ENCODE data around the gene KRT27. TPM values are rescaled to one million over a fixed set of nuclear protein-coding genes. Genes with fewer than 3 reads are reported as not detected.

KRT27 gene
- total RNA-seq, 1 donor from 2014 or later, result not detected

- H3K36me3 Mint-ChIP-seq (ENCODE audit: low read depth), result no peaks in the 10 kb centered on the region
- H3K4me1 Mint-ChIP-seq, result no peaks in the 10 kb centered on the region
- no peak overlapping the region for H3K27ac Mint-ChIP-seq (ENCODE audit: unreplicated experiment)
- TF ChIP-seq, protein P1, sequence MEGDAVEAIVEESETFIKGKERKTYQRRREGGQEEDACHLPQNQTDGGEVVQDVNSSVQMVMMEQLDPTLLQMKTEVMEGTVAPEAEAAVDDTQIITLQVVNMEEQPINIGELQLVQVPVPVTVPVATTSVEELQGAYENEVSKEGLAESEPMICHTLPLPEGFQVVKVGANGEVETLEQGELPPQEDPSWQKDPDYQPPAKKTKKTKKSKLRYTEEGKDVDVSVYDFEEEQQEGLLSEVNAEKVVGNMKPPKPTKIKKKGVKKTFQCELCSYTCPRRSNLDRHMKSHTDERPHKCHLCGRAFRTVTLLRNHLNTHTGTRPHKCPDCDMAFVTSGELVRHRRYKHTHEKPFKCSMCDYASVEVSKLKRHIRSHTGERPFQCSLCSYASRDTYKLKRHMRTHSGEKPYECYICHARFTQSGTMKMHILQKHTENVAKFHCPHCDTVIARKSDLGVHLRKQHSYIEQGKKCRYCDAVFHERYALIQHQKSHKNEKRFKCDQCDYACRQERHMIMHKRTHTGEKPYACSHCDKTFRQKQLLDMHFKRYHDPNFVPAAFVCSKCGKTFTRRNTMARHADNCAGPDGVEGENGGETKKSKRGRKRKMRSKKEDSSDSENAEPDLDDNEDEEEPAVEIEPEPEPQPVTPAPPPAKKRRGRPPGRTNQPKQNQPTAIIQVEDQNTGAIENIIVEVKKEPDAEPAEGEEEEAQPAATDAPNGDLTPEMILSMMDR (conservative IDR thresholded peaks at IDR 0.05), result no peak
- H3K4me3 Mint-ChIP-seq, result no peak overlapping the region
- peaks cover 73% of the 10 kb centered on the region for H3K27me3 Mint-ChIP-seq (ENCODE audit: low read depth)
- DNase-seq (ENCODE audit: low read depth, low spot score), result no peak
- H3K9me3 Mint-ChIP-seq, result no peaks in the 10 kb centered on the region
Observed at GRCh38 chr17:40734018-40734417, 48.3 kb downstream of the KRT27 start.

- Mint-ChIP-seq H3K4me3 (no peak overlapping the region), H3K36me3 (ENCODE audit: low read depth) (no peaks in the 10 kb centered on the region), H3K4me1 (no peaks in the 10 kb centered on the region), H3K9me3 (no peaks in the 10 kb centered on the region), H3K27ac (ENCODE audit: unreplicated experiment) (no peak overlapping the region), H3K27me3 (ENCODE audit: low read depth) (peaks cover 70% of the 10 kb centered on the region)
- TF ChIP-seq, protein P1 (conservative IDR thresholded peaks at IDR 0.05), result no peak
- DNase-seq (ENCODE audit: low read depth, low spot score), result no peak
Observed at GRCh38 chr17:40730970-40731369, 51.4 kb downstream of the KRT27 start.

GRCh38 chr17:40727447-40728231, 54.7 kb downstream of the KRT27 start:
- H3K4me1 Mint-ChIP-seq, result no peaks in the 10 kb centered on the region
- TF ChIP-seq, protein P1 (conservative IDR thresholded peaks at IDR 0.05), result no peak
- peaks cover 60% of the 10 kb centered on the region for H3K27me3 Mint-ChIP-seq (ENCODE audit: low read depth)
- H3K9me3 Mint-ChIP-seq, result no peaks in the 10 kb centered on the region
- H3K27ac Mint-ChIP-seq (ENCODE audit: unreplicated experiment), result no peak overlapping the region
- DNase-seq (ENCODE audit: low read depth, low spot score), result no peak
- H3K4me3 Mint-ChIP-seq, result no peak overlapping the region
- H3K36me3 Mint-ChIP-seq (ENCODE audit: low read depth), result no peaks in the 10 kb centered on the region

DNA sequence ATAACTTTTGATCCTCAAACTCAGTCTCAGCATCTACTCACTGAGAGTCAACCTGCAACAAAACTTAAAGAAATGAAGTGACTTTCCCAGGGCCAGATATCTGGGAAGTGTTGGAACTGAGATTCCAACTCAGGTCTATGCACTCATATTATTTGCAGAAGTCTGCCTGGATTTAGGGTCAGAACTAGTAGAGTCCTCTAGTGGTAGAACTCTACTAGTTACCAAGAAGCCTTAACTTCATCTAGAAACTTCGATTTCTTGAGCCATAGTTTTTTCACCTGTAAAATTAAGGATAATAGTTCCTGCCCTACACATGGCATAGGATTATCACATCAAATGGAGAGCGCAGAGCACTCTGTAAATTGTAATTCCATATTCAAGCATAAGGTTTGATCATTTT, 55.4 kb downstream of the KRT27 start:
- Mint-ChIP-seq H3K27me3 (ENCODE audit: low read depth) (peaks cover 53% of the 10 kb centered on the region), H3K36me3 (ENCODE audit: low read depth) (no peaks in the 10 kb centered on the region), H3K27ac (ENCODE audit: unreplicated experiment) (no peak overlapping the region), H3K4me1 (no peaks in the 10 kb centered on the region), H3K9me3 (no peaks in the 10 kb centered on the region), H3K4me3 (no peak overlapping the region)
- no peak for DNase-seq (ENCODE audit: low read depth, low spot score)
- TF ChIP-seq, protein P1 (conservative IDR thresholded peaks at IDR 0.05), result peak; percentile 45

Other genes with a start within 250 kb of the KRT27 start
- gene CCR7, start 217.1 kb downstream of the KRT27 start, total RNA-seq, result 0.32 and 0.33 TPM in 2 replicates
- gene SMARCE1, start 134.7 kb downstream of the KRT27 start, total RNA-seq, result 205 and 240 TPM in 2 replicates
- 0.23 TPM in 1 of 2 replicates, not detected in the other for gene KRT222, start 117.4 kb downstream of the KRT27 start, total RNA-seq
- not detected in 2 replicates for gene KRT24, start 78.8 kb downstream of the KRT27 start, total RNA-seq
- gene KRT25, start 27.2 kb downstream of the KRT27 start, total RNA-seq, result not detected in 2 replicates
- not detected in 2 replicates for gene KRT26, start 10.3 kb downstream of the KRT27 start, total RNA-seq
- not detected in 2 replicates for gene KRT28, start 17.4 kb upstream of the KRT27 start, total RNA-seq
- gene KRT10, start 40.1 kb upstream of the KRT27 start, total RNA-seq, result 33.2 and 39.1 TPM in 2 replicates
- not detected in 2 replicates for gene KRT12, start 84.7 kb upstream of the KRT27 start, total RNA-seq
- not detected in 2 replicates for gene KRT20, start 102.7 kb upstream of the KRT27 start, total RNA-seq
- gene KRT23, start 155.1 kb upstream of the KRT27 start, total RNA-seq, result not detected in 2 replicates
- gene KRT39, start 184.4 kb upstream of the KRT27 start, total RNA-seq, result not detected in 2 replicates
- not detected in 2 replicates for gene KRT40, start 201.8 kb upstream of the KRT27 start, total RNA-seq
- not detected in 2 replicates for gene KRTAP3-3, start 211.6 kb upstream of the KRT27 start, total RNA-seq
- gene KRTAP3-2, start 217.4 kb upstream of the KRT27 start, total RNA-seq, result not detected in 2 replicates
- not detected in 2 replicates for gene KRTAP3-1, start 226.6 kb upstream of the KRT27 start, total RNA-seq
- gene KRTAP1-5, start 244.7 kb upstream of the KRT27 start, total RNA-seq, result not detected in 2 replicates
- gene KRTAP1-4, start 247.6 kb upstream of the KRT27 start, total RNA-seq, result not detected in 2 replicates